Adrenal gland (tissue), 5 donors: ENCODE measurements around the gene CCDC9.

Experiments
- CTCF ChIP-seq, 6 experiments: fragments of 450-650 bp in 4 of 6; fragments of 200-600 bp in 2 of 6; sonication (generic) in 1 of 6; IDR thresholded peaks; 1 replicate in 5 of 6; 2 replicates in 1 of 6; pipeline versions ENCODE4 v1.5.1 to v1.8.0; 2016 to 2021; ENCODE audit warnings: antibody characterized with exemption in 6 of 6, mild to moderate bottlenecking in 2 of 6, moderate library complexity in 1 of 6
- POLR2A ChIP-seq, 2 donors: fragments of 450-650 bp; IDR thresholded peaks; one replicate each; pipeline ENCODE4 v1.6.1; 2017; ENCODE audit warnings: antibody characterized with exemption in 2 of 2, mild to moderate bottlenecking in 2 of 2, moderate library complexity in 1 of 2
- donor health status: DM: no; HTN: no; CAD: no.

GRCh38 chr19:47268028-47268427 lies 11.7 kb downstream of the CCDC9 start:
- no peak for TF ChIP-seq CTCF (IDR thresholded peaks at IDR 0.05)
- no peak for TF ChIP-seq POLR2A (IDR thresholded peaks at IDR 0.05)
